ENCODE data around the gene CORO6. TPM values are rescaled to one million over a fixed set of nuclear protein-coding genes. Genes with fewer than 3 reads are reported as not detected.

Gene CORO6
- total and polyA plus RNA-seq, 2 of the 13 experiments (the other 11 are each of a cell fraction or from before 2014, with no cell fraction given), result 0.42 to 0.82 TPM

DNA sequence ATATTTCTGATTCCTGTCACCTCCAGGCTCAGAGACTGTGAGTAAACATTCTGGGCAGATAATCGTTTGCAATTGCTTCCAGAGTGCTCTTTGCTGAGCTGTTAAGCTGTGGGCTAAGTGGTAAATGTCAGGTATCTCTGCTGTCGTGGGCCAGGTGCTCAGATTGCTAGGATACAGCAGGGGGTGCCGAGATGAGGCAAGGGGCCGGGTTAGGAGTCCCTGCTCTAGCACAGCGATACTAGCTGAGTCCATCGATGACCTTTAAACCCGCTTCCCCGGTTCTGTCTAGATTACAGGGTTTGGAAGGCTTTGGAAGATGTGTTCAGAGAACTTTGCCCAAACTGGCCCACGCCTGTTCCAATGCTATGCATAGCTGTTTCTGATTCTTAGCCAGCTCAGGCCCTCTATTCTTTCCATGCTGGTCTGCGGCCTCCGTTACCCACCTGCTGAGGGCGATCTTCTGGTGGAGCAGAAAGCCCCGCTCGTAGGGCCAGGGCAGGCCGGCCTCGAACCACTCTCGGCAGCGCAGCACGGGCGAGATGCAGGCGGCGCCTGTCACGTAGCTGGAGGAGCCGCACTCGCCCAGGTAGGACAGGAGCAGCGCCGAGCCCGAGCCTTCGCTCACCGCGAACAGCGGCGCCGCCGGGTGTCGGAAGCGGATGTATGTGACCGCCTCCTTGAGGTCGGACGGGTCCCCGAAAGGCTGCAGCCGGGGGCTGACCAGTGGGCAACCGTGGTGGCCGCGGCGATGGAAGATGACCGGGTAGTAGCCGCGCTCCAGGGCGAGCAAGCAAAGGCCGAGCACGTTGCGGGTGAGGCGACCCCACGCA lies 56.9 kb downstream of the CORO6 start (continued):
- TF ChIP-seq ZMYM4 (CRISPR knock-in tag; IDR thresholded peaks at IDR 0.05) (0 out of 2 replicates have a peak, but pooled peaks have one; percentile 11), RXRB (CRISPR knock-in tag; IDR thresholded peaks at IDR 0.05; ENCODE audit: borderline replicate concordance) (no peak), ZBTB26 (CRISPR knock-in tag; IDR thresholded peaks at IDR 0.05; ENCODE audit: borderline replicate concordance) (peak; percentile 21; the same call in 1 of the 2 replicates), ZNF710 (CRISPR knock-in tag; IDR thresholded peaks at IDR 0.05; ENCODE audit: borderline replicate concordance) (peak; percentile 65; the same call in 1 of the 2 replicates), ZNF138 (CRISPR knock-in tag; IDR thresholded peaks at IDR 0.05; ENCODE audit: low read depth) (peak; percentile 57; the same call in 1 of the 2 replicates), ZNF775 (CRISPR knock-in tag; IDR thresholded peaks at IDR 0.05; ENCODE audit: borderline replicate concordance) (no peak), THAP8 (CRISPR knock-in tag; IDR thresholded peaks at IDR 0.05; ENCODE audit: borderline replicate concordance) (0 out of 2 replicates have a peak, but pooled peaks have one; percentile 43), ZFP1 (CRISPR knock-in tag; IDR thresholded peaks at IDR 0.05) (no peak), ZNF235 (CRISPR knock-in tag; IDR thresholded peaks at IDR 0.05; ENCODE audit: borderline replicate concordance) (no peak; the same call in 1 of the 2 replicates), ASH2L (IDR thresholded peaks at IDR 0.05; ENCODE audit: insufficient read length, low read depth, low read length) (peak; percentile 9), U2AF2 (IDR thresholded peaks at IDR 0.05; ENCODE audit: low read depth, low read length) (no peak), ZNF709 (CRISPR knock-in tag; IDR thresholded peaks at IDR 0.05) (peak; percentile 77), ZNF317 (CRISPR knock-in tag; IDR thresholded peaks at IDR 0.05) (peak; percentile 82; the same call in 1 of the 2 replicates), ZNF3 (CRISPR knock-in tag; IDR thresholded peaks at IDR 0.05) (no peak), ZNF180 (CRISPR knock-in tag; IDR thresholded peaks at IDR 0.05; ENCODE audit: borderline replicate concordance, low read depth) (no peak), ZEB1 (IDR thresholded peaks at IDR 0.05; ENCODE audit: insufficient replicate concordance, low read depth) (no peak), PBX3 (CRISPR knock-in tag; IDR thresholded peaks at IDR 0.05; ENCODE audit: borderline replicate concordance) (no peak), ZNF891 (CRISPR knock-in tag; IDR thresholded peaks at IDR 0.05) (no peak; the same call in 1 of the 2 replicates)
- TF ChIP-seq, protein P1, sequence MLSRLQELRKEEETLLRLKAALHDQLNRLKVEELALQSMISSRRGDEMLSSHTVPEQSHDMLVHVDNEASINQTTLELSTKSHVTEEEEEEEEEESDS (CRISPR knock-in tag; IDR thresholded peaks at IDR 0.05; ENCODE audit: borderline replicate concordance), result 0 out of 2 replicates have a peak, but pooled peaks have one; percentile 20
- TF ChIP-seq, protein P2, sequence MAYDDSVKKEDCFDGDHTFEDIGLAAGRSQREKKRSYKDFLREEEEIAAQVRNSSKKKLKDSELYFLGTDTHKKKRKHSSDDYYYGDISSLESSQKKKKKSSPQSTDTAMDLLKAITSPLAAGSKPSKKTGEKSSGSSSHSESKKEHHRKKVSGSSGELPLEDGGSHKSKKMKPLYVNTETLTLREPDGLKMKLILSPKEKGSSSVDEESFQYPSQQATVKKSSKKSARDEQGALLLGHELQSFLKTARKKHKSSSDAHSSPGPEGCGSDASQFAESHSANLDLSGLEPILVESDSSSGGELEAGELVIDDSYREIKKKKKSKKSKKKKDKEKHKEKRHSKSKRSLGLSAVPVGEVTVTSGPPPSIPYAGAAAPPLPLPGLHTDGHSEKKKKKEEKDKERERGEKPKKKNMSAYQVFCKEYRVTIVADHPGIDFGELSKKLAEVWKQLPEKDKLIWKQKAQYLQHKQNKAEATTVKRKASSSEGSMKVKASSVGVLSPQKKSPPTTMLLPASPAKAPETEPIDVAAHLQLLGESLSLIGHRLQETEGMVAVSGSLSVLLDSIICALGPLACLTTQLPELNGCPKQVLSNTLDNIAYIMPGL (CRISPR knock-in tag; IDR thresholded peaks at IDR 0.05; ENCODE audit: borderline replicate concordance in 1 of 2, low read depth in 1 of 2), result peak; percentile 73 to 82; a peak in 2 of 4 replicates
